GM18508 (cell line): Measurements from ENCODE around the gene CFAP221.

Experiments
- ATAC-seq: cut with Tn5 transposase; IDR thresholded peaks from one replicate; pipeline ENCODE4 v1.9.1; 2021; ENCODE audit warnings: moderate number of reproducible peaks; ENCODE audit not compliant: insufficient read depth, unreplicated experiment

Gene CFAP221

DNA sequence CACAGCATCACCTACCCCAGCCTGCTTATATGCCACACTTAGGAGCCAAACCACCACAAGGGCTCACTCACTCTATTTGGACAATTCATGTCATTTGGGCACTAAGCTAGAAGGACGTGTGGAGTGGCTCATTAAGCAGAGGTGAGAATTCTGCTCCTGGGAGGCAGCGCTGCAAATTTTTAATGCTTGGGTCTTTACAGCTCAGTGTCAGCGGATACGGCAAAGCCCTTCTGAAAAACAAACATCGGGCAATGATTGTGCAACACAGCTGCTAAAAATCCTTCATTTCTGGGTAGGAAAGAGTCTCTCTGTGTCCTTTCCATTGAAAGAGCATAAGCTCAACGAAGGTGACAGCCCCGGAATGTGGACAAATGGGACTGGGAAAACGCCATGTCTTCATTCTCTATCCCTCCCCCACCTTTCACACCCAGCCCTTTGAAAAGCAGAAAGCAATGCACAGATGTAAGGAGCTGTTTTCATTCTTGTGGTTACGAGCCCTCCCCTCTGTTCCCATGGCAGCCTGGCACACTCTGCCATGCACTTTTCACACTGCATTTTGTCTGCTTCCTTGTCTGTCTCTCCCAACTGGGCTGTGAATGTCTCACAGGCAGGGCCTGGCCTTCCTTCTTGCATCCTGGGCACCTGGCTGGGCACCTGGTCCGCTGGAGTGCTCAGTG is 150.7 kb downstream of the CFAP221 start:
- ATAC-seq, result no peak

DNA sequence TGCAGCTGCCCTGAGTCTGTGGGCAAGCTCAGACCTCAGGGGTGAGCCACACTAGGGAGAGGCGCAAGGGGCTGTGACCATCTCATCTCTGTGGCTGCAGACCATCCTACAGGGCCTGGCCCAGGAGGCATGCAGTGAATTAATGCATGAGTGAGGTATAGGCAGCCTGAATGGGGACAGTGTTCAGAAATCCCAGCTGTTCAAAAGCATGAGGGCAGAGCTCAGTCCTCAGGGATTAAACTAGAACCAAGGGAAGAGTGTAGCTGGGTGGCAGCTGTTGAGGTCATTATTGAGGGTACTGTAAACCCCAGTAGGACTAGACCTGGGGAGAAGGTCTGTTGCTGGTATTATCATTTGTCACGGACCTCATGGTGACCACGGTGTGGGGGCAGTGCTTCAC is 151.8 kb downstream of the CFAP221 start:
- ATAC-seq, result no peak

DNA sequence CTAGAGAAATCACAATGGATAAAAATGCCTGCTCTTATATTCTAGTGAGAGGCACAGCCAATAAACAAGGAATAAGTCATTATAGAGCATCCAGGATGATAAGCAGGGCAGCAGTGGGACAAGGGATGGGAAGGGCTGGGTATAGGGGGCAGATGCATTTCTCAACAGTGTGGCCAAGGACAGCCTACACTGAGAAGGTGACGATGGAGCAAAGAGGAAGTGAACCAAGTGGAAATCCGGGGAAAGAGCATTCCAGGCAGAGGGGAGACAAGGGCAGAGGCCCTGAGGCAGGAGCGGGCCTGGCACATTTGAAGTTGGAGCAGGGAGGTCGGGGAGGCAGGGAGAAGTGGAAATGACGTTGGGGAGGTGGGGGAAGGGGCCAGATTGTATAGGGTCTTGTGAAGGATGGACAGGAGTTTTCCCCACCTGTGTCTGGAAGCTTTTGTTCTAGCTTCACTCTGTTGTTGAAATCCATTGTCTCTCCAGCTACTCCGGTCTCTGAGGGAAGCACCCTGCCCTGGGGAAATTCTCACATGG is 152.3 kb downstream of the CFAP221 start:
- ATAC-seq, result no peak

DNA sequence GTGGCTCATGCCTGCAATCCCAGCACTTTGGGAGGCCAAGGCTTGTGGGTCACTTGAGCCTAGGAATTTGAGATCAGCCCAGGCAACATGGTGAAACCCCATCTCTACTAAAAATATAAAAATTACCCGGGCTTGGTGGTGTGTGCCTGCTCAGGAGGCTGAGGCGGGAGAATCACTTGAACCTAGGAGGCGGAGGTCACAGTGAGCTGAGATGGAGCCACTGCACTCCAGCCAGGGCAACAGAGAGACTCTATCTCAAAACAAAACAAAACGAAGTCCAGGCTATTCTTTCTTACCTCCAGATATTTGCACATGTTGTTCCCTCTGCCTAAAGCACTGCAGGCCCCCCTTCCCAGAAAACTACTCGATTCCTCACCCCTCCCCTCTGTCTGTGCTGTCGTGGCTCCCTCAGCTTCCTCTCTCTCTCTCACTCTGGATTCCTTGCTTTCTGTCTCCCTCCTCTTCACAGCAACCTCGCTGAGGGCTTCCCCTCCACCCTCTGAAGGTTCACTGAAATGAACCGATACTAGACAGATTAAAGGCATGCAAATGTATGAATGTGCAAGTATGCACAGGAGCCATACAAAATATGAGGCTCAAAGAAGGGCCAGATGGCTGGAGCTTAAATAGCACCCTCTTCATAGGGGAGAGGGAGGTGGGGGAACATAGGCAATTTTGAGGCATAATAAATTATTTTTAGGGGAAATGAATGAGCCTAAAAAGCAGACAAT is 153.2 kb downstream of the CFAP221 start:
- no peak for ATAC-seq

DNA sequence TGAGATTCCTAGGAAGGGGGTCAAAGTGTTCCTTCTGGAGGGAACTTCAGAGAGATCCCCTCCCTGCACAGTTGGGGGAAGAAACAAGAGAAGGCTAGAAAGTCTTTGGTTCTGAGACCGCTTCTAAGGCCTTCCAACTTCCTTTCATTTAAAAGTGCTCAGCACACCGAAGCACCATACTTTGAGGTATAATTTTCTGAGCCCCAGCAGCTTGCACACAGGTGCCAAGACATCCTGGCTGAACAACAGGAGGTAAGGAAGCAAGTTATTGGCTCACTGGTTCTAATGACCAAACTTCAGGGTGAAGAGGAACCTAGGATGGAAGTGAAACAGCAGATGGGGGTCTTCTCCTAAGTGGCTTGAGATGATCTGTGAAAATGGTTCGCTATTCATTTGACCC is 154.0 kb downstream of the CFAP221 start:
- ATAC-seq, result no peak

DNA sequence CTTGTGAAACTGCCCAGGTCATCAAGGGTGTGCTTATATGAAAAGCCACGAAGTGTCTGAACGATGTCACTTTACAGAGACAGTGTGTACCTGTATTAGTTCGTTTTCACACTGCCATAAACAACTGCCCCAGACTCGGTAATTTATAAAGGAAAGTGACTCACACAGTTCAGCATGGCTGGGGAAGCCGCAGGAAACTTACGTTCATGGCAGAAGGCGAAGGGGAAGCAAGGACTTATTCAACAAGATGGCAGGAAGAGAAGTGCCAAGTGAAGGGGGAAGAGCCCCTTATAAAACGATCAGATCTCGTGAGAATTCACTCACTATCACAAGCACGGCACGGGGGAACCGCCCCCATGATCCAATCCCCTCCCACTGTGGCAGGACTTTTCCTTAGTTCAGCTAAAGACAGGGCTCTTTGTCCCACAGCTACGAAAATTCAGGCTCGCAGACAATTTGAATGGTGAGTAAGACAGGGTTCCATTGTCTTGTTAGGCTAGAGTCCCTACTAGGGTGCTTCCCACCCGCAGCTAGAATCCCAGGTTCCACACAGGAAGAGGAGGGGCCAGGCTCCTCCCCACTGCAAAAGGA is 154.9 kb downstream of the CFAP221 start:
- ATAC-seq, result no peak

DNA sequence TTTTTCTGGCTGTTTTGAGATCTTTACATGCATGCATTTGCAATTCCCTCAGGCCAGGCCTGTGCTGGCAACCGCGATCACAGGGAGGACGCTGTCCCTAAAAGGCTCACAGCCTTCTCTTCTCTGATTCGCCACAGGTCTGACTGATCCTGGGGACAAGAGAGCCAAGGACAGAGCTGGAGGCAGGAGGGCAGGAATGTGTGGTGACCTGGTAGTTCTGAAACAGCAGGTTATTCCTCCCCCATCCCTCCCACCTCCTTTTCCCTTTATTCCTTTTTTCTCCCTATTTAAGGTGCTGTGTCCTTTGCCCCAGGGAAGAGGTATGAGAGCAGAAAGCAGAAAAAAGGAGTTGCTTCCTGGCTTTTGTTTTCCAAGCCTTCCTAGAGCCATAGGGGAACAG is 156.6 kb downstream of the CFAP221 start:
- ATAC-seq, result no peak

DNA sequence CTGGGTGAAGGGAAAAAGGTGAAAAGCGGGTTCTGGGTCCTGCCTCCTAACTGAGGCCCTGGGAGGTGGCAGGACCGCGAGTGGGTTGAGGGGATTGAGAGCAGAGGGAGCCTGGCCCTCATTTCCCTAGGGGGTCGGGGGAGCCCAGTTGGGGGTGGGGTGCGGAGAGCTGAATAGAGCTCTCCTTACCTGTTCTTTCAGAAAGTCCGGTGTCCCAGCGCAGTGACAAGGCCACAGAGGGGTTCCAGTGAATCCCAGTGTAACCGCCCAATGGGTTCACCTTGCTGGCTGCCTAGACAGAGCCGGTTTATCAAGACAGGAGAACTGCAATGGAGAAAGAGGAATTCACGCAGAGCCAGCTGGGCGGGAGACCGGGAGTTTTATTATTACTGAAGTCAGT is 157.1 kb downstream of the CFAP221 start:
- no peak for ATAC-seq

DNA sequence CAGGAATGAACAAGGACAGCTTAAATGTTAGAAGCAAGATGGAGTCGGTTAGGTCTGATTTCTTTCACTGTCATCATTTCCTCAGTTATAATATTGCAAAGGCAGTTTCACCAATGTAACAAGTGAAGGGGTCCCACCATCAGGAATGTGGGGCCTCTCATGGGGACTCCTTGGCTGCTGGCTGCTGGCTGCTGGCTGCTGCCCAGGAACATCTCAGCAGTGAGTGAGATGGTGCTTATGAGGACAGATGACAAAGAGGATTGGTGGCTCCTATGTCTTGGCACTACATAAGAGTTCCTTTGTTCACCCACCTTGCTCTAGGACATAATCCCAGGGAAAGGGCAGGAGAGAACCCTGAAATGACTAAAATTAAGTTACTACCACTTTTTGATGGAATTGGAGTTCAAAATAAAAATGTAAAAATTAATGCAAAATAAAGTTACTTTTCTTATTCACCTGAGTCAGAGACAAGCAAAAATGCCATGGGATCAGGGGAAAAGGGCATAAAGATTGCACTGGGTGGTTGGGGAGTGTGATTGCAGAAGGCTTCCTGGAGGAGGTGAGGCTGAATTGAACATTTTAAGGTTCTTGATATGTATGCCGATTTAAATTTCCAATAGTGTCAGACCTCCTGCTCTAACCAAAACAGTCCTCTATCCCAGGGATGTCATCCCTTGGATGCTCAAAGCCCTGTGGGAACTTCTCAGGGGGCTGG is 158.1 kb downstream of the CFAP221 start:
- ATAC-seq, result no peak

DNA sequence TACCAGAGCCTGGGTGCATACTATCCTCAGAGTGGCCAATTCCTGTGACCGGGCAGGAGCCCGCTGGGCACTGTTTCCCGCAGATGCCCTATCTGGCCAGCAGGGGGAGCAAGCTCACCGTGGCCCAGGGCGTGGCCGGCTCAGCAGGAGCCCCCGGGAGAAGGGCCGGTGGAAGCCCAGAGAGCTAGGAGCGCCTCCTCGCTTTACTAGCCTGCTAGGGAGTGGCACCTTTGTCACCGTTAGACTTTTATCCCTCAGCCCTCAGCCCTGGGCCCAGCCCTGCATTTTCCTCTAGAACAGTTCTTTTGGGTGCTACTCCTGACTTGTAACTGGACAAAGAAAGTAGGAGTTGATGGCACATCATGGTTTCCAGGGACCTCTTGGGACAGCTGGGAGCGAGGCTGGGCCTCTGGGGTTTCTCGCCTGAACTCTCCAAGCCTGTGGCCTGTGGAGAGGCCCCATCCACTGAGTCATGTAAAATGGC is 158.7 kb downstream of the CFAP221 start:
- peak; percentile 68 for ATAC-seq

DNA sequence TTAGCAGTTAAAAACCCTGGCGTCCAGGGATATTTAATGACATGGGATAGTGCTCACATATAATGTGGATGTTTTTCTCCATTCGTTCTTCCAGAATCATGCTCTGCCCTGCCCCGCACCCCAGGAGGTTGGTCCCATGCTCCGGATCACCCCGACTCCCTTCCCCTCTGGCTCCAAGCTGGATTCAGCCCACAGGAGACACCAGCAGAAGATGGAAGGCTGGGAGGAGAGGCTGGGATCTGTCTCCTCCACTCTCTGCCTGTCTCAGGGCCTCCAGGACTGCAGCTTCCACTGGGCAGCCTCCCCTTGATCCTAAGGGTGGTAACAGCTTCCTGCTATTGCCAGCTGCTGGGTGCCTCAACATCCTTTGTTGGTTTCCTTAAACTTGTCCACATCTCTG is 159.3 kb downstream of the CFAP221 start:
- ATAC-seq, result no peak

DNA sequence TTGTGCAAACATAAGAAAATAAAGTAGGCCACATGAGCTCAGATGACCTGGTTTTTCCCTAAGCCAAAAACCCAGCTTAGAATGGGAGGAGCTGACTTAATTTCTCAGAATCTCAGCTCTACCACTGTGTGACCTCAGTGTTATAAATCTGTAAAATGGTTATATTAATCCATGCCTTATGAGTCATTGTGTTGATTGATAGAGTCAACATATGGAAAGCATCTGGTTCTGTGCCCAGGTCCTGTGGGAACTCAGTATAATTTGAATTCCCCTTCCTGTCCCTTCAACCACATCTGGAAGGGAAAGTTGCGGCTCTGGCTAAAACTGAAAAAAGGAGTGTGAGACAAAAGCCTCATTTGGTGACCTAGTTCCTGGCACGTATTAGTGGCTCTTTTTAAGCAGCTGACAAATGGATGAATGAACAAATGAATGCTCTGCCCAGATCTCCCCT is 160.4 kb downstream of the CFAP221 start:
- no peak for ATAC-seq

DNA sequence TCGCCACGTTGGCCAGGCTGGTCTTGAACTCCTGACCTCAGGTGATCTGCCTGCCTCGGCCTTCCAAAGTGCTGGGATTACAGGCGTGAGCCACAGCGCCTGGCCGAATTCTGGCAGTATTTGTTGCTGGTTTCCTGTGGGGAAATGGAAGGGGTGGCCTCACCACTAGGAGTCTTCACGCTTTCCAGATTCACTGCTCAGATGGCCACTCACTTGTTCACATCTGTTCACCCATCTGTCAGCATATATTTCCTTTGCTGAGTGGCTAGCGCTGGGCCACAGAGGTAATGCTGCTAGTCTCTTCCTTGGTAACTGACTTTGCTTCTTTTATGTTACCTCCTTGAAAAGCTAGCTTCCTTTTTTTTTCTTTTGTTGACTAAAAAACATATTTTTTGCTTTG is 162.0 kb downstream of the CFAP221 start:
- ATAC-seq, result no peak
